Measurements from ENCODE around the gene TMPRSS2. TPM values are rescaled to one million over a fixed set of nuclear protein-coding genes. Genes with fewer than 3 reads are reported as not detected.

TMPRSS2 gene
- total RNA-seq, 2 donors from 2014 or later = not detected

- Mint-ChIP-seq H3K36me3 (peaks cover 16% of the 10 kb centered on the region), H3K4me1 (ENCODE audit: low read depth in 2 of 2) (no peaks in the 10 kb centered on the region), H3K4me3 (no peak overlapping the region), H3K27ac (no peak overlapping the region), H3K9me3 (no peaks in the 10 kb centered on the region), H3K27me3 (no peaks in the 10 kb centered on the region)
- no peak for ATAC-seq
- peak; percentile 3 for DNase-seq (ENCODE audit: low spot score)
These were observed 64.4 kb downstream of the TMPRSS2 start for GRCh38 chr21:41443562-41443961.

- no peaks in the 10 kb centered on the region for H3K27me3 Mint-ChIP-seq
- ATAC-seq (no peak), DNase-seq (ENCODE audit: low spot score) (no peak)
- H3K4me3 Mint-ChIP-seq = no peak overlapping the region
- peaks cover 16% of the 10 kb centered on the region for H3K36me3 Mint-ChIP-seq
- H3K9me3 Mint-ChIP-seq = no peaks in the 10 kb centered on the region
- H3K27ac Mint-ChIP-seq = no peak overlapping the region
- peaks cover 0 to 3% of the 10 kb centered on the region in 2 donors for H3K4me1 Mint-ChIP-seq (ENCODE audit: low read depth in 2 of 2)
These were observed 65.3 kb downstream of the TMPRSS2 start for GRCh38 chr21:41442481-41443186.

GRCh38 chr21:41441546-41441945 is 66.4 kb downstream of the TMPRSS2 start:
- DNase-seq (ENCODE audit: low spot score) (no peak), ATAC-seq (no peak)
- no peak overlapping the region for H3K27ac Mint-ChIP-seq
- peaks cover 0 to 4% of the 10 kb centered on the region in 2 donors for H3K4me1 Mint-ChIP-seq (ENCODE audit: low read depth in 2 of 2)
- peaks cover 21% of the 10 kb centered on the region for H3K36me3 Mint-ChIP-seq
- no peaks in the 10 kb centered on the region for H3K9me3 Mint-ChIP-seq
- no peaks in the 10 kb centered on the region for H3K27me3 Mint-ChIP-seq
- no peak overlapping the region for H3K4me3 Mint-ChIP-seq

GRCh38 chr21:41439248-41439647 is 68.7 kb downstream of the TMPRSS2 start:
- Mint-ChIP-seq H3K4me3 (no peak overlapping the region), H3K27me3 (no peaks in the 10 kb centered on the region), H3K9me3 (no peaks in the 10 kb centered on the region), H3K4me1 (ENCODE audit: low read depth in 2 of 2) (peaks cover 0 to 8% of the 10 kb centered on the region in 2 donors), H3K36me3 (peaks cover 40% of the 10 kb centered on the region), H3K27ac (no peak overlapping the region)
- DNase-seq (ENCODE audit: low spot score) (no peak), ATAC-seq (no peak)

GRCh38 chr21:41438425-41439113 is 69.4 kb downstream of the TMPRSS2 start:
- H3K27ac Mint-ChIP-seq = no peak overlapping the region
- no peak overlapping the region for H3K4me3 Mint-ChIP-seq
- peaks cover 42% of the 10 kb centered on the region for H3K36me3 Mint-ChIP-seq
- H3K9me3 Mint-ChIP-seq = no peaks in the 10 kb centered on the region
- H3K27me3 Mint-ChIP-seq = no peaks in the 10 kb centered on the region
- DNase-seq (ENCODE audit: low spot score) (no peak), ATAC-seq (no peak)
- peaks cover 0 to 8% of the 10 kb centered on the region in 2 donors for H3K4me1 Mint-ChIP-seq (ENCODE audit: low read depth in 2 of 2)

GRCh38 chr21:41437729-41438128 is 70.2 kb downstream of the TMPRSS2 start:
- no peak overlapping the region for H3K27ac Mint-ChIP-seq
- ATAC-seq (peak in 1 of 2 donors; percentile 70), DNase-seq (ENCODE audit: low spot score) (no peak)
- no peak overlapping the region for H3K4me3 Mint-ChIP-seq
- peaks cover 41% of the 10 kb centered on the region for H3K36me3 Mint-ChIP-seq
- H3K4me1 Mint-ChIP-seq (ENCODE audit: low read depth in 2 of 2) = peaks cover 0 to 8% of the 10 kb centered on the region in 2 donors
- no peaks in the 10 kb centered on the region for H3K9me3 Mint-ChIP-seq
- no peaks in the 10 kb centered on the region for H3K27me3 Mint-ChIP-seq

GRCh38 chr21:41435706-41436105 is 72.3 kb downstream of the TMPRSS2 start:
- H3K9me3 Mint-ChIP-seq = no peaks in the 10 kb centered on the region

GRCh38 chr21:41433566-41433965 is 74.4 kb downstream of the TMPRSS2 start:
- Mint-ChIP-seq H3K4me3 (no peak overlapping the region), H3K4me1 (ENCODE audit: low read depth in 2 of 2) (peaks cover 0 to 8% of the 10 kb centered on the region in 2 donors), H3K36me3 (peaks cover 31% of the 10 kb centered on the region), H3K9me3 (no peaks in the 10 kb centered on the region), H3K27ac (no peak overlapping the region), H3K27me3 (no peaks in the 10 kb centered on the region)
- DNase-seq (ENCODE audit: low spot score) (no peak), ATAC-seq (no peak)

More at GRCh38 chr21:41435706-41436105, 72.3 kb downstream of the TMPRSS2 start:
- Mint-ChIP-seq H3K27me3 (no peaks in the 10 kb centered on the region), H3K4me3 (no peak overlapping the region), H3K27ac (no peak overlapping the region), H3K4me1 (ENCODE audit: low read depth in 2 of 2) (peaks cover 0 to 8% of the 10 kb centered on the region in 2 donors), H3K36me3 (peaks cover 31% of the 10 kb centered on the region)
- no peak for DNase-seq (ENCODE audit: low spot score)
- ATAC-seq = no peak

- Mint-ChIP-seq H3K4me1 (ENCODE audit: low read depth in 2 of 2) (peaks cover 0 to 6% of the 10 kb centered on the region in 2 donors), H3K9me3 (no peaks in the 10 kb centered on the region), H3K4me3 (no peak overlapping the region), H3K36me3 (peaks cover 31% of the 10 kb centered on the region), H3K27me3 (no peaks in the 10 kb centered on the region), H3K27ac (no peak overlapping the region)
- ATAC-seq (no peak), DNase-seq (ENCODE audit: low spot score) (no peak)
These were observed 75.1 kb downstream of the TMPRSS2 start for GRCh38 chr21:41432562-41433460.

- Mint-ChIP-seq H3K36me3 (peaks cover 31% of the 10 kb centered on the region), H3K27me3 (no peaks in the 10 kb centered on the region), H3K9me3 (no peaks in the 10 kb centered on the region), H3K4me3 (no peak overlapping the region), H3K4me1 (ENCODE audit: low read depth in 2 of 2) (peaks cover 0 to 6% of the 10 kb centered on the region in 2 donors), H3K27ac (no peak overlapping the region)
- no peak for ATAC-seq
- DNase-seq (ENCODE audit: low spot score) = no peak
These were observed 76.0 kb downstream of the TMPRSS2 start for GRCh38 chr21:41431788-41432548.

GRCh38 chr21:41429925-41430491 is 78.0 kb downstream of the TMPRSS2 start:
- peaks cover 2 to 11% of the 10 kb centered on the region in 2 donors for H3K4me1 Mint-ChIP-seq (ENCODE audit: low read depth in 2 of 2)
- no peak overlapping the region for H3K27ac Mint-ChIP-seq

GRCh38 chr21:41429305-41429704 is 78.7 kb downstream of the TMPRSS2 start:
- H3K27ac Mint-ChIP-seq = no peak overlapping the region
- DNase-seq (ENCODE audit: low spot score) (no peak), ATAC-seq (no peak)
- peaks cover 5 to 11% of the 10 kb centered on the region in 2 donors for H3K4me1 Mint-ChIP-seq (ENCODE audit: low read depth in 2 of 2)
- no peaks in the 10 kb centered on the region for H3K27me3 Mint-ChIP-seq
- H3K9me3 Mint-ChIP-seq = no peaks in the 10 kb centered on the region
- no peak overlapping the region for H3K4me3 Mint-ChIP-seq
- peaks cover 8% of the 10 kb centered on the region for H3K36me3 Mint-ChIP-seq

More at GRCh38 chr21:41429925-41430491, 78.0 kb downstream of the TMPRSS2 start:
- no peak overlapping the region for H3K4me3 Mint-ChIP-seq
- DNase-seq (ENCODE audit: low spot score) (no peak), ATAC-seq (no peak)
- H3K9me3 Mint-ChIP-seq = no peaks in the 10 kb centered on the region
- H3K27me3 Mint-ChIP-seq = no peaks in the 10 kb centered on the region
- H3K36me3 Mint-ChIP-seq = peaks cover 15% of the 10 kb centered on the region

GRCh38 chr21:41428847-41429246 is 79.1 kb downstream of the TMPRSS2 start:
- Mint-ChIP-seq H3K4me3 (no peak overlapping the region), H3K4me1 (ENCODE audit: low read depth in 2 of 2) (peaks cover 5 to 11% of the 10 kb centered on the region in 2 donors), H3K27me3 (no peaks in the 10 kb centered on the region), H3K9me3 (no peaks in the 10 kb centered on the region), H3K27ac (no peak overlapping the region), H3K36me3 (peaks cover 5% of the 10 kb centered on the region)
- DNase-seq (ENCODE audit: low spot score) (no peak), ATAC-seq (no peak)
